HG03354 (cell line): ENCODE measurements around the gene MAP1A.
"Not testable (repeated sequence)": the region's sequence is repeated elsewhere in the genome, so short reads cannot be mapped to it uniquely, and the experiment has no call there.

Source experiments
- ATAC-seq: cut with Tn5 transposase; IDR thresholded peaks from one replicate; pipeline ENCODE4 v1.9.1; 2021; ENCODE audit warnings: mild to moderate bottlenecking; ENCODE audit not compliant: unreplicated experiment, poor library complexity, severe bottlenecking

Gene MAP1A

DNA sequence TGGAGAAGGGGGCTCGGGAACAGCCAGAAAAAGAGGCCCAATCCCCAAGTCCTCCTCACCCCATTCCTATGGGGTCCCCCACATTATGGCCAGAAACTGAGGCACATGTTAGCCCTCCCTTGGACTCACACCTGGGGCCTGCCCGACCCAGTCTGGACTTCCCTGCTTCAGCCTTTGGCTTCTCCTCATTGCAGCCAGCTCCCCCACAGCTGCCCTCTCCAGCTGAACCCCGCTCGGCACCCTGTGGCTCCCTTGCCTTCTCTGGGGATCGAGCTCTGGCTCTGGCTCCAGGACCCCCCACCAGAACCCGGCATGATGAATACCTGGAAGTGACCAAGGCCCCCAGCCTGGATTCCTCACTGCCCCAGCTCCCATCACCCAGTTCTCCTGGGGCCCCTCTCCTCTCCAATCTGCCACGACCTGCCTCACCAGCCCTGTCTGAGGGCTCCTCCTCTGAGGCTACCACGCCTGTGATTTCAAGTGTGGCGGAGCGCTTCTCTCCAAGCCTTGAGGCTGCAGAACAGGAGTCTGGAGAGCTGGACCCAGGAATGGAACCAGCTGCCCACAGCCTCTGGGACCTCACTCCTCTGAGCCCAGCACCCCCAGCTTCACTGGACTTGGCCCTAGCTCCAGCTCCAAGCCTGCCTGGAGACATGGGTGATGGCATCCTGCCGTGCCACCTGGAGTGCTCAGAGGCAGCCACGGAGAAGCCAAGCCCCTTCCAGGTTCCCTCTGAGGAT lies 10.6 kb downstream of the MAP1A start:
- ATAC-seq = no peak

DNA sequence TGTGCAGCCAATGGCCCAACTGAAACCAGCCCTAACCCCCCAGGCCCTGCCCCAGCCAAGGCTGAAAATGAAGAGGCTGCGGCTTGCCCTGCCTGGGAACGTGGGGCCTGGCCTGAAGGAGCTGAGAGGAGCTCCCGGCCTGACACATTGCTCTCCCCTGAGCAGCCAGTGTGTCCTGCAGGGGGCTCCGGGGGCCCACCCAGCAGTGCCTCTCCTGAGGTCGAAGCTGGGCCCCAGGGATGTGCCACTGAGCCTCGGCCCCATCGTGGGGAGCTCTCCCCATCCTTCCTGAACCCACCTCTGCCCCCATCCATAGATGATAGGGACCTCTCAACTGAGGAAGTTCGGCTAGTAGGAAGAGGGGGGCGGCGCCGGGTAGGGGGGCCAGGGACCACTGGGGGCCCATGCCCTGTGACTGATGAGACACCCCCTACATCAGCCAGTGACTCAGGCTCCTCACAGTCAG lies 11.2 kb downstream of the MAP1A start:
- no peak for ATAC-seq

DNA sequence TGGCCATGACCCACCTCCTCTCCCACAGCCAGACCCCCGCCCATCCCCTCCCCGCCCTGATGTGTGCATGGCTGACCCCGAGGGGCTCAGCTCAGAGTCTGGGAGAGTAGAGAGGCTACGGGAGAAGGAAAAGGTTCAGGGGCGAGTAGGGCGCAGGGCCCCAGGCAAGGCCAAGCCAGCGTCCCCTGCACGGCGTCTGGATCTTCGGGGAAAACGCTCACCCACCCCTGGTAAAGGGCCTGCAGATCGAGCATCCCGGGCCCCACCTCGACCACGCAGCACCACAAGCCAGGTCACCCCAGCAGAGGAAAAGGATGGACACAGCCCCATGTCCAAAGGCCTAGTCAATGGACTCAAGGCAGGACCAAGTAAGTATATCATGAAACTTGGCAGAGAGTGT lies 11.7 kb downstream of the MAP1A start:
- ATAC-seq = no peak

DNA sequence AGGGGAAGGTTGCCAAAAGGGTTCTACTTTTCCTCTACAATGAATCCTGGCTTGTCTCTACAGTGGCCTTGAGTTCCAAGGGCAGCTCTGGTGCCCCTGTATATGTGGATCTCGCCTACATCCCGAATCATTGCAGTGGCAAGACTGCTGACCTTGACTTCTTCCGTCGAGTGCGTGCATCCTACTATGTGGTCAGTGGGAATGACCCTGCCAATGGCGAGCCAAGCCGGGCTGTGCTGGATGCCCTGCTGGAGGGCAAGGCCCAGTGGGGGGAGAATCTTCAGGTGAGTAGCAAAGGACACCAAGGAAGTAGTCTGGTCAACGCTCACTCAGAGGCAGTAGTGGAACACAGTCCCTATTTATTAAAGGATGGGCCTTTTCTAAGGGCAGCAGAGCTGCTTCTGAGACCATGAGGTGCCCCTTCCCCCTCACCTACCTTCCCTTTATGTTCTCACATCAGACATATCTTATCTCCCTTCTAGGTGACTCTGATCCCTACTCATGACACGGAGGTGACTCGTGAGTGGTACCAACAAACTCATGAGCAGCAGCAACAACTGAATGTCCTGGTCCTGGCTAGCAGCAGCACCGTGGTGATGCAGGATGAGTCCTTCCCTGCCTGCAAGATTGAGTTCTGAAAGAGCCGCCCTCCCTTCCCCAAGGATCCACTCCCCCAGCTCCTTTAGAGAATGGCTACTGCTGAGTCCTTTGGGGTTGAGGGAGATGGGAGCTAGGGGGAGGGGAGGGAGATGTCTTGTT lies 12.4 kb downstream of the MAP1A start:
- ATAC-seq = no peak

DNA sequence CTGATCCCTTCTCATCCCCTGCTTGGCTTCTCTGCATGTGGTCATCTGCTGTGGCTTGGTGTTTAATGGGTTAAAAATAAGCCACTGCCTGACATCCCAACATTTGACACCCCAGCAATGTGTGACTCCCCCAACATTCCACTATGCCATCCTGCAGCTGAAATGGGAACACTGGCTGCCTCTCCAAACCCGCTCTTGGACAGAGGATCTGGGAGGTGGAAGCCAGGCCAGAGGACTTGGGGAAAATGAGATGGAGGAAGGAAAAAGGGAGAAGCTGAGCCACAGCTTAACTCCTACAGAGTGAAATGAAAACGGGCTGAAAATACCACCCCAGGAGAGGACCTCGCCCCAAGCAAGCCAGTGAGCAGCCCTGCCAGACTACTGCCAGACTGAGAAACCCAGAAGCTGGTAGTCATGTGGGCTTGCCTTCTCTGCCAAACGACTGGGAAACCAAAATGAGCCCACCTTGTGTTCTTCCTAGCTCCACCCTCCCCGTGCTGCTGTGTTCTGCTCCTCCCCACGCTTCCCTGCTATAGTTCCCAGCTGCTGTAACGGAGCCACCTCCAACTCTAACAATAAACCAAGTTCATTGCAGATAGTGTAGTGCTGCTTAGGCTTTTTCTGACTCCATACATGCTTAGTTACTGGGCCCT lies 13.7 kb downstream of the MAP1A start:
- no peak for ATAC-seq

DNA sequence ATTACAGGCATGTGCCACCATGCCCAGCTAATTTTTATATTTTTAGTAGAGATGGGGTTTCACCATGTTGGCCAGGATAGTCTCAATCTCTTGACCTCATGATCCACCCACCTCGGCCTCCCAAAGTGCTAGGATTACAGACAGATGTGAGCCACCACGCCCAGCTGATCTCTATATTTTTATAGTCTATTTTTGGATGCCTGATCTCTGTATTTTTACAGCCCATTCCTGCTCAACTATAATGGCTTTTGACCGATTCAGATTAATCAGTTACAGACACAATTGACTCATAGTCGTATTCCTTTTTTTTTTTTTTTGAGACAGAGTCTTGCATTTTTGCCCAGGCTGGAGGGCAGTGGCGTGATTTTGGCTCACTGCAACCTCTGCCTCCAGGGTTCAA lies 15.4 kb downstream of the MAP1A start:
- not testable (repeated sequence) for ATAC-seq

DNA sequence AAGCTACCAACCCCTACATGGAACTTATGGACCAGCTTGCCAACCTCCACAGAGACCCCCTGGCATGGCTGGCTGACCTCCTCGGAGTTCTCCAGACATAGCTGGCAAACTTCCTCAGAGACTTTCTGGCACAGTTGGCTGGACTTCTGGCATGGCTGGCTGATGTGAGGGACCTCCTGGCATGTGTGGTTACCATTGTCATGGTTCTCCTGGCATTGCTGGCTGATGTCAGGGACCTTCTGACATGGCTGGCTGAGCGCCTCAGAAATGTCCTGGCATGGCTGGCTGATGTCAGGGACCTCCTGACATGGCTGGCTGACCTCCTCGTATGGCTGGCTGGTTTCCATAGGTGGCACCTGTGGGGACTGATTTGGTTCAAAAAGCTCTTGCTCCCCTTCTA lies 17.5 kb downstream of the MAP1A start:
- ATAC-seq = no peak

DNA sequence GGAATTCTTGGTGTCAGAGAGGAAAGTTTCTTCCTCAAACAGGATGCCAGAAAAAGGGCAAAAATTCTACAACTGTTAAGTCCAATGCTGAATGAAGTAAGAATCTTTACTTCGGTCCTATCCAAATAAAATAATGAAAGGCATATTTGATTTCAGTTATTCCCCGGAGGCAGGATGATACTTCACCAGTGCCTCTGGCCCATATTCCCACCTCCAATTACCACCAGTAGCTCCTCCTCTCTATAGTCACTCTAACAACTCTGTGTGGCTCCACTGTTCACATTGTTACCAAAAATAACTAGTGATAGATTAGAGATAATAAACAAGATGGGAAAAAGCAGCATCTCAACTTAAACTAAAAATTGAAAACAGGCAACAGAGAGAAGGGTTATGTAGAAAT lies 20.7 kb downstream of the MAP1A start:
- ATAC-seq = no peak

DNA sequence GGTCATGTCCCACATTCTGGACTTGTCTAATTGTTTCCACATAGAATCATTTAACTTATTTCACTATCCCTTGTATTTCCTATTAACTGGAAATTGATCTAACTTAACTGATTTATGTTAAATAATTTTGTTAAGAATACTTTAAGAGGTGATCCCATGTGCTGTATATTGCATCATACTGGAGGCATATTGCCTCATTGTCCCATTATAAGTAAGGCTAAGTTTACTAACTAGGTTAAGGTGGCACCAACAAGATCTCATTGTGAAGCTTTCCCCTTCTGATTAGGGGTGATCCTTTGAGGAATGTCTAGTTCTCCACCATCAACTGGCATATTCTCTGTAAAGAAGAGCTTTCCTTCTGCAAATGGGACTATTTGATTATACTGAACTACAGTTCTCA lies 24.4 kb downstream of the MAP1A start:
- ATAC-seq = no peak

DNA sequence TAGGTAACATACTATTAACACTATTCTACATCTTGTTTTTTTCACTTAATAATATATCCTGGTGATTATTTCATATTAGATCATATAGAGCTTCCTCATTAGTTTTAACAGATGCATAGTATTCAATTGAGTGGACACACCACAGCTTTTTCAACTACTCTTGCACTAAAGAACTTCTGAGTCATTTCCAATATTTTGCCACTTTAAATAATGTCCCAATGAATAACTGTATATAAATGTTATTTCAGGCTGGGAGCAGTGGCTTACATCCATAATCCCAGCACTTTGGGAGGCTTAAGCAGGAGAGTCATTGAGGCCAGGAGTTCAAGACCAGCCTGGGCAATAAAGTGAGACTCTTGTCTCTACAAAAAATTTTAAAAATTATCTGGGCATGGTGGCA lies 26.9 kb downstream of the MAP1A start:
- no peak for ATAC-seq

DNA sequence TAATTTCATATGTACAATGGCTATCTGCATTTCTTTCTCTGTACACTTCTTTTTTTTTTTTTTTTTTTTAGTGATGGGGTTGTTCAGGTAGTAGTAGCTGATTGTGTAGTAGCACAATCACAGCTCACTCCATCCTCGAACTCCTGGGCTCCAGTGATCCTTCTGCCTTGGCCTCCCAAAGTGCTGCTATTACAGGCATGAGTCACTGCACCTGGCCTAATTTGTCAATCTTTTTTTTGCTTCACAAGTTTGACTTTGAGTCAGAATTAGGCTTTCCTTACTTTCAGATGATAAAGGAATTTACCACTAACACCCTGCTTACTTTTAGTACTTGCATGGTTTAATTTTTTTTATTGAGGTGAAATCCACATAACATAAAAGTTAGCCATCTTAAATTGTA lies 28.0 kb downstream of the MAP1A start:
- ATAC-seq = no peak

DNA sequence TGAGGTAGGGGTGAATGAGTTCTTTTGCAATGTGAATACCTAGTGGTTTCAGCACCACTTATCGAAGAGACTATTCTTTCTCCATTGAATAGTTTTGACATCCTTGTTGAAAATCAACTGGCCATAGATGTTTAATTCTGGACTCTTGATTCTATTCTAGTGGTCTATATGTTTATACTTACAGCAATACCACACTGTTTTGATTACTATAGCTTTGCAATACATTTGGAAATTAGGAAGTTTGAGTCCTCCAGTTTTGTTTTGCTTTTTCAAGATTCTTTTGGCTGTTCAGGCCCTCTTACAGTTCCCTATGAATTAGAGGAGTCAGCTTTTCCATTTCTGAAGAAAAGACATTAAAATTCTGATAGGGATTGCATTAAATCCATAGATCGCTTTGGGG lies 30.1 kb downstream of the MAP1A start:
- no peak for ATAC-seq

DNA sequence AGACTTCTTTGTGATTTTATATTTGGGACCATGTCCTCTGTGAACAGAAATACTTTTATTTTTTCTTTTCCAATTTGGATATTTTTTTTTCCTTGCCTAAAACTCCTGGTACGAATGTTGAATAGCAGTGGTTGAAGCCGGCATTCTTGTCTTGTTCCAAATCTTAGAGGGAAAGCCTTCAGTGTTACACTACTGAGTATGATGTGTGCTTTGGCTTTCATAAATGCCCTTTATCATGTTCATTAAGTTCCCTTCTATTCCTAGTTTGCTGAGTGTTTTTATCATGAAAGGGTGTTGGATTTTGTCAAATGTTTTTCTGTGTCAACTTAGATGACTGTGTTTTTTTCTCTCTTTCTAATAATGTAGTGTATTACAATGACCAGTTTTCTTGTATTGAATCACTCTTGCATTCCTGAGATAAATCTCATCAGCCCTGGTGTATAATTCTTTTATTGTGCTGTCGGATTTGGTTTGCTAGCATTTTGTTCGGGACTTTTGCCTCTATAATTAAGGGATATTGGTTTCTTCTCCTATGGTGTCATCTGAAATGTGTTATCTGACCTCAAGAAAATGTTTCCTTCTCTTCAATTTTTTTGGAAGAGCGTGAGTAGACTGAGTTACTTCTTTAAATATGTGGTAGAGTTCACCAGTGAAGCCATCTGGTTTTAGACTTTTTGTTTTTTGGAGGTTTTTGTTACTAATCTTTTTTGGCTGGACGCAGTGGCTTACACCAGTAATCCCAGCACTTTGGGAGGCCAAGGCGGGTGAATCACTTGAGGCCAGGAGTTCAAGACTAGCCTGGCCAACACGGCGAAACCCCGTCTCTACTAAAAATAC lies 33.3 kb downstream of the MAP1A start:
- no peak for ATAC-seq

DNA sequence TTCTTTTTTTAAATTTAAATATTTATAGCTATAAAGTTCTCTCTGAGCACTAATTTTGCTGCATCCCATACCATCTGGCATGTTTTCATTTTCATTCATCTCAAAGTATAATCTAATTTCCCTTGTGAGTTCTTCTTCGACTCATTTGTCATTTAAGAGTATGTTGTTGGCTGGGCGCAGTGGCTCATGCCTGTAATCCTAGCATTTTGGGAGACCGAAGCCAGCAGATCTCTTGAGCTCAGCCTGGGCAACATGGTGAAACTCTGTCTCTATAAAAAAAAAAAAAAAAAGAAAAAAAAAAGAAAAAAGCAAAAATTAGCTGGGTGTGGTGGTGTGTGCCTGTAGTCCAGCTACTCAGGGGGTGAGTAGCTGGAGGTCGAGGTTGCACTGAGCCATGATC lies 34.8 kb downstream of the MAP1A start:
- no peak for ATAC-seq

DNA sequence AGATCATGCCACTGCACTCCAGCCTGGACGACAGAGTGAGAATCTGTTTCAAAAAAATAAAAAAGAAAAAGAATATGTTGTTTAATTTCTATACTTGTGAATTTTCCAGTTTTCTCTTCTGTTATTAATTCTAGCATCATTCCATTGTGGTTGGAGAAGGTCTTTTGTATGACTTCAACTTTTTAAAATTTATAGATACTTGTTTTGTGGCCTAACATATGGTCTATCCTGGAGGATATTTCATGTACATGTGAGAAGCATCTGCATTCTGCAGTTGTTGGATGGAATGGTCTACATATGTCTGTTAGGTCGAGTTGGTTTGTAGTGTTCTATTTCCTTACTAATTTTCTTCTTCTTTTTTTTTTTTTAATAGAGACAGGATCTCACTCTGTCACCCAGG lies 35.6 kb downstream of the MAP1A start:
- no peak for ATAC-seq

DNA sequence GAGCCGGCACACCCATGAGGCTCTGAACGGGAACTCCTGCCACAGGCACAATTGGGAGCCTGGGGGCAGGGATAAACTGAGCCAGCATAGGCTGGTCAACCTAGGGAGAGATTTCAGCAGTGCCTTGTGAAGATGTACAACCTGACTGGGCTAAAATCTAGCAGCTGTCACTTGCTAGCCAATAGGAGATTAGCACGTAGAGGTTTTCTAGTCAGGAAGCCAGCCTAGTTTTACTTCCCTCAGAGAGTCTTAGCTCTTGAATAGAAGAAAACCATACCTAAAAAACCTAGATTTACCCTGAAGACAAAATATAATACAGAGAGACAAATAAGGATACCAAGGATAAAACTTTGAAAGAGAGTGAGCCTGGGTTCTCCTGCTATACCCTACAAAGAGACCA lies 45.3 kb downstream of the MAP1A start:
- ATAC-seq = not testable (repeated sequence)

DNA sequence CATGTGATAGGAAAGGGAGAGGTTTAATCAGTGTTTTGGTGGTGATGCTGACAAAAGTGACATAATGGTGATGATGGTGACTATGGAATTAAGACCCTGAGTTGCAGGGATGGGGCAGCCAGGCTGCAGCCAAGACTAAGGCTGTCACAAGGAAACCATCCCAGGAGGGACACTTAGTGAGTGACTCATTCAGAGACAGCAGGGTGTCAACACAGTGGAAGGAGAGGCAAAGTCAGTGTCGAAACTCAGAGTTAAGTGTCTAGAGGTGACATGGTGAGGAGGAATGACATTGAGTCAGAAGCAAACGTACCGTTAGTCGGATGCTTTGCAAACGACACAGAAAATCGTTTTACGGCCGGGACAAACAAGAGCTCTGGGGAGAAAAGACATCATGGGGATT lies 46.4 kb downstream of the MAP1A start:
- ATAC-seq = not testable (repeated sequence)

DNA sequence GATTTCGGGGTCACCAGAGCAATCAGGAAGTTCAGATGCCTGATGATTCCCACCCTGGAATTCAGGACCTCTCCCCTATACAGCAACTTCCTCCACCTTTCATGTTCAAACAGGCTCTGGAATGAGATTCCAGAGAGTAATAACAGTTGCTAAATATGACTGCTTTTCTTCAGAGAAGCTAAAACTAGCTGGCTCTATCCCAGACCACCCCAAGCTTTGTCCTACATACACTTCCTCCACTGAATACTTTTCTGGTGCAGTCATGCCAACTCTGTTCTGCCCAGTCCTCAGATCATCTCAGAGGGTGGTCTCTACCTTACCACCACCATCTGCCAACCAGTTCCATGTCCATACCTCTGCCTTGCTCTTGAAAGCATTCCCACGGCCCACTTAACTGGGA lies 49.2 kb downstream of the MAP1A start:
- ATAC-seq = not testable (repeated sequence)

DNA sequence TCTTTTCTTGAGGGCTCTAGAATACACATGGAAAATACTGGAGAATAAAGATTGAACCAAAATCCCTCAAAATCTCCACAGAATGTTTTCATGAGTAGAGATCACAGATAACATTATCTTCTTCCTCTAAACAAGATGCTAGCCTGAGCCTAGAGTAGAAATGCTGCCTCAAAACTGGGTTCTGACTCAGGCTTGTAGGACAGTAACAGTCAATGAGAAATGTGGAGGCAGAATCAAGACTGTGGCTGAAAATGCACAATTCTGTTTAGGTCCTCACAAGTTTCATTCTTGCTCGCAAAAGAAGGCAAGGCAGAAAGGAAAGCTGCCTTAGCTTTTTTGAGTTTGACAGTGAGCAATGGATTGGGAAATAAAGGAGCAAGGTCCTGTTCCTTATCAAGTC lies 57.2 kb downstream of the MAP1A start:
- not testable (repeated sequence) for ATAC-seq
